GM23338 (cell line): ENCODE results near the gene HNF4A. TPM values are rescaled to one million over a fixed set of nuclear protein-coding genes. Genes with fewer than 3 reads are reported as not detected.
A peak's percentile ranks its signal among the peaks of the same experiment; 100 is the strongest.

Experiments
- ATAC-seq: fragments of 200-7000 bp; cut with Tn5 transposase; 3 replicates; pipeline ENCODE4 v1.9.1; 2020
- DNase-seq: peaks from one replicate; pipeline ENCODE4 v3.0.0-alpha.2; 2015; ENCODE audit warnings: low spot score
- H2AFZ ChIP-seq: fragments of 200-600 bp; sonication (generic); 2 replicates; pipeline ENCODE4 v1.8.0; 2016; ENCODE audit warnings: antibody characterized with exemption, mild to moderate bottlenecking, moderate library complexity
- H3F3A ChIP-seq: fragments of 200-600 bp; sonication (generic); replicated peaks from 2 replicates; pipeline ENCODE4 v1.8.0; 2017; ENCODE audit warnings: antibody characterized with exemption, mixed run types, low read depth
- H3K27ac ChIP-seq: fragments of 200-600 bp; sonication (generic); 2 replicates; pipeline ENCODE4 v1.6.1; 2016; ENCODE audit warnings: low read depth
- H3K27me3 ChIP-seq: fragments of 200-600 bp; sonication (generic); 2 replicates; pipeline ENCODE4 v1.8.0; 2016; ENCODE audit warnings: mild to moderate bottlenecking, mixed run types, moderate library complexity; ENCODE audit not compliant: insufficient read depth
- H3K36me3 ChIP-seq: fragments of 200-600 bp; sonication (generic); 2 replicates; pipeline ENCODE4 v1.8.0; 2016; ENCODE audit warnings: mild to moderate bottlenecking; ENCODE audit not compliant: insufficient read depth
- H3K4me1 ChIP-seq: fragments of 200-600 bp; sonication (generic); 2 replicates; pipeline ENCODE4 v1.8.0; 2016; ENCODE audit warnings: mild to moderate bottlenecking, moderate library complexity; ENCODE audit not compliant: insufficient read depth
- H3K4me2 ChIP-seq: fragments of 200-600 bp; sonication (generic); 2 replicates; pipeline ENCODE4 v1.7.1; 2017; ENCODE audit warnings: mixed run types
- H3K4me3 ChIP-seq: fragments of 200-600 bp; sonication (generic); 2 replicates; pipeline ENCODE4 v1.6.1; 2016; ENCODE audit warnings: mixed run types
- H3K79me2 ChIP-seq: fragments of 200-600 bp; sonication (generic); replicated peaks from 2 replicates; pipeline ENCODE4 v1.8.0; 2017; ENCODE audit warnings: mild to moderate bottlenecking; ENCODE audit not compliant: insufficient read depth
- H3K9me2 ChIP-seq: fragments of 200-600 bp; sonication (generic); 2 replicates; pipeline ENCODE4 v1.8.0; 2017; ENCODE audit not compliant: insufficient read depth
- H4K20me1 ChIP-seq: fragments of 200-600 bp; sonication (generic); replicated peaks from 2 replicates; pipeline ENCODE4 v1.8.0; 2017; ENCODE audit warnings: mild to moderate bottlenecking; ENCODE audit not compliant: insufficient read depth
- H3K27ac Mint-ChIP-seq: 2 replicates; pipeline ENCODE4 v1.8.0; 2020; ENCODE audit warnings: inconsistent platforms, mild to moderate bottlenecking, moderate library complexity, mixed read lengths
- H3K27me3 Mint-ChIP-seq: 3 replicates; pipeline ENCODE4 v1.8.0; 2022; ENCODE audit warnings: low read depth, mild to moderate bottlenecking, moderate library complexity, mixed read lengths, inconsistent platforms; ENCODE audit not compliant: insufficient read depth, poor library complexity
- H3K36me3 Mint-ChIP-seq: 3 replicates; pipeline ENCODE4 v1.8.0; 2021; ENCODE audit warnings: low read depth, mild to moderate bottlenecking, inconsistent platforms, moderate library complexity, mixed read lengths
- H3K4me1 Mint-ChIP-seq: 3 replicates; pipeline ENCODE4 v1.8.0; 2020; ENCODE audit warnings: mild to moderate bottlenecking, inconsistent platforms, mixed read lengths
- H3K4me3 Mint-ChIP-seq: 3 replicates; pipeline ENCODE4 v1.8.0; 2021; ENCODE audit warnings: moderate library complexity, mild to moderate bottlenecking, inconsistent platforms, mixed read lengths
- H3K9me3 Mint-ChIP-seq: 3 replicates; pipeline ENCODE4 v1.8.0; 2020; ENCODE audit warnings: moderate library complexity, mild to moderate bottlenecking, inconsistent platforms, mixed read lengths
- CTCF ChIP-seq, 2 experiments: fragments of 200-600 bp in 1 of 2; sonication (generic) in 1 of 2; conservative IDR thresholded peaks; 2 replicates each; pipeline versions ENCODE4 v1.5.1 to v1.6.1; 2016 to 2017; ENCODE audit warnings: antibody characterized with exemption in 2 of 2, low read depth in 2 of 2, mild to moderate bottlenecking in 2 of 2, moderate library complexity in 1 of 2
- EZH2 ChIP-seq: fragments of 200-600 bp; sonication (generic); IDR thresholded peaks from one replicate; pipeline ENCODE4 v1.8.0; 2017; ENCODE audit warnings: antibody characterized with exemption, mild to moderate bottlenecking, low read depth; ENCODE audit not compliant: unreplicated experiment
- EZH2phosphoT487 ChIP-seq: fragments of 200-600 bp; sonication (generic); IDR thresholded peaks from one replicate; pipeline ENCODE4 v1.8.1; 2018; ENCODE audit warnings: antibody characterized with exemption; ENCODE audit not compliant: unreplicated experiment
- JUNB ChIP-seq: IDR thresholded peaks from one replicate; pipeline ENCODE4 v1.6.1; 2016; ENCODE audit warnings: antibody characterized with exemption; ENCODE audit not compliant: unreplicated experiment
- POLR2AphosphoS5 ChIP-seq: IDR thresholded peaks from 2 replicates; pipeline ENCODE4 v1.6.1; 2016; ENCODE audit warnings: antibody characterized with exemption, low read depth
- ZNF114 ChIP-seq: fragments of 250-450 bp; sonication (Bioruptor Pico); IDR thresholded peaks from 2 replicates; pipeline ENCODE4 v1.5.0; 2020; ENCODE audit warnings: mild to moderate bottlenecking, moderate library complexity
- ZNF331 ChIP-seq: fragments of 250-450 bp; sonication (Bioruptor Pico); IDR thresholded peaks from 2 replicates; pipeline ENCODE4 v1.5.0; 2020; ENCODE audit warnings: low read depth, mild to moderate bottlenecking, moderate library complexity
- ZNF462 ChIP-seq: fragments of 250-450 bp; sonication (Bioruptor Pico); IDR thresholded peaks from 2 replicates; pipeline ENCODE4 v1.5.0; 2020; ENCODE audit warnings: mild to moderate bottlenecking, moderate library complexity
- polyA plus RNA-seq: library from polyadenylated mRNA; unstranded; fragments of >200 nt; fragmentation: Nextera tagmentation; extraction: Ambion mirVana; gene quantifications from 2 replicates; pipeline ENCODE4 v1.2.1, GENCODE V29; 2016
- total RNA-seq: library from RNA; depleted of rRNA; stranded (reverse); fragments of >200 nt; shearing (Covaris generic); gene quantifications from 2 replicates; pipeline ENCODE4 v1.2.3, GENCODE V29; 2014

Gene HNF4A
- total and polyA plus RNA-seq, 2 experiments from 2014 or later = not detected

- no peak for TF ChIP-seq ZNF462 (CRISPR knock-in tag)
- TF ChIP-seq EZH2phosphoT487 = no peak
- peak in 1 of 2 experiments; percentile 17; a peak in 1 of 4 replicates for TF ChIP-seq CTCF (conservative IDR thresholded peaks at IDR 0.05; ENCODE audit: low read depth in 2 of 2)
- peak; percentile 98 for TF ChIP-seq POLR2AphosphoS5
These were observed 120.4 kb downstream of the HNF4A start, which contains the start of gene TTPAL (continued) for GRCh38 chr20:44475694-44476560.

GRCh38 chr20:44477151-44477550, 121.7 kb downstream of the HNF4A start:
- Mint-ChIP-seq H3K36me3 (peaks cover 16% of the 10 kb centered on the region), H3K9me3 (no peaks in the 10 kb centered on the region)
- no peak for ATAC-seq
- no peak for TF ChIP-seq EZH2
- TF ChIP-seq CTCF (conservative IDR thresholded peaks at IDR 0.05; ENCODE audit: low read depth in 2 of 2) = no peak
- no peak for TF ChIP-seq ZNF331 (CRISPR knock-in tag)
- TF ChIP-seq JUNB = no peak
- TF ChIP-seq ZNF114 = no peak
- TF ChIP-seq EZH2phosphoT487 = no peak

More at GRCh38 chr20:44477151-44477550, 121.7 kb downstream of the HNF4A start:
- Histone ChIP-seq H3K79me2 (peaks cover 7% of the 10 kb centered on the region), H3F3A (no peaks in the 10 kb centered on the region), H3K4me2 (no peak overlapping the region), H3K27me3 (no peaks in the 10 kb centered on the region), H3K4me3 (peak overlapping the region; percentile 91; the same call in 1 of the 2 replicates), H2AFZ (no peak overlapping the region), H3K27ac (no peak overlapping the region), H3K36me3 (no peaks in the 10 kb centered on the region), H4K20me1 (no peaks in the 10 kb centered on the region), H3K9me2 (no peaks in the 10 kb centered on the region), H3K4me1 (peaks cover 5% of the 10 kb centered on the region; the same call in 1 of the 2 replicates)
- Mint-ChIP-seq H3K4me1 (peaks cover 13% of the 10 kb centered on the region; the same call in 2 of the 3 replicates), H3K4me3 (peak overlapping the region; percentile 91), H3K27me3 (peaks cover 9% of the 10 kb centered on the region), H3K27ac (no peak overlapping the region)
- DNase-seq = no peak
